GM21786 (cell line): ENCODE data around the gene CDH8.

Experiments used
- ATAC-seq: cut with Tn5 transposase; IDR thresholded peaks from one replicate; pipeline ENCODE4 v1.9.1; 2021; ENCODE audit not compliant: unreplicated experiment

Gene CDH8

GRCh38 chr16:62033065-62033464 lies 3.2 kb downstream of the CDH8 start:
- ATAC-seq: no peak

DNA sequence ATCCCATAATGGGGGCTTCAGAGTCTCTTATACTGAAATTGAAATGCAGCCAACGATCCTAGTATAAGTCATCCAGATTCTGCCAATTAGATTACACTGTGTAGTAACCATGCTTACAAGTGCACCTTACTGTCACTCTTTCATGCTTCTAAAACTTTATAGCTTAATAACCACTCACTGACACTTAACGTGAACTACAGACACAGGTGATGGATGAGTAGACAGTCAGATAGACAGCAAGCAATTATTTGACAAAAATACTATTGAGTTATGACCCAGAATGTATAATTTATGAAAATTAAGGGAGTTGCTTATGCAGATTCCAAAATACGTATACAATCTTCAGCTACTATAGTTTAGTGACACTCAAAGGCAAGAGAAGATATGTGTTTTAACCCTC lies 6.3 kb downstream of the CDH8 start:
- ATAC-seq: no peak

DNA sequence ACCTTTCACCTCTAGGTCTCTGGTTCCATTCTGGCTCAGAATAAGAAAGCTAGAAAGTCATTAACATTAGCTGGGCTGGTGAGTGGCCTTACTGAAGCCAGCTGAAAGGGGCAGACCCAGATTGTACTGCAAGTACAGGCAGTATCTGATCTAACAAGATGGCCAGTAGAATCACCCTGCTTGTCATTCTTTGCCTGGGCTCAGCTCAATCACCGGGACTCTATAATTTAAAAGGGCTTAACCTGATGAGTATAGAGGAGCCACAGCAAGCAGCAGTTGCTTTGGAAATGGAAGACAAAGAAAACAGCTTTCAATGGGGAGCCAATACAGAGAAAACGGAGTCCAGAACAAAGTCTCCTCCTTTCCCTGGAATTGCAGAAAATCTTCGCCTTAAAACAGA lies 13.6 kb downstream of the CDH8 start:
- no peak for ATAC-seq

DNA sequence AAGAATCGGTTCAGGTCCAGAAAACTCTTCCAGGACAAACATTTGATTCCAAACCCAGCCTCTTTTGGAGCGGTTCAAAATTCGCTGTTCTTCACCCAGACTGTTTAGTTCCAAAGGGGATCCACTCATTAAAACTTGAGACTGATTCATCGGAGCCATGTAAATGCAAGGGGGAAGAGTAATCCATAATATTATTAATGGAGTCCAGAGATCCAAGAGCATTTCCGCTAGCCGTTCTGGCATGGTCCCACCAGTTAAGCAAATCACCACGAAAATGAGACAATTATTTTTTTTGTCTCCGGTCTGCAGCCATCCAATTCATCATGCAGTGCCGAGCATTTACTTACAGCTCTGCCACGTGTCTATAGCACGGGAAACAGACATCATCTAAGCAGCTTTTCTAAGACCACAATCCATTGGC lies 15.1 kb downstream of the CDH8 start:
- ATAC-seq: no peak

- no peak for ATAC-seq
Measured at GRCh38 chr16:62020681-62021080, 15.6 kb downstream of the CDH8 start.

DNA sequence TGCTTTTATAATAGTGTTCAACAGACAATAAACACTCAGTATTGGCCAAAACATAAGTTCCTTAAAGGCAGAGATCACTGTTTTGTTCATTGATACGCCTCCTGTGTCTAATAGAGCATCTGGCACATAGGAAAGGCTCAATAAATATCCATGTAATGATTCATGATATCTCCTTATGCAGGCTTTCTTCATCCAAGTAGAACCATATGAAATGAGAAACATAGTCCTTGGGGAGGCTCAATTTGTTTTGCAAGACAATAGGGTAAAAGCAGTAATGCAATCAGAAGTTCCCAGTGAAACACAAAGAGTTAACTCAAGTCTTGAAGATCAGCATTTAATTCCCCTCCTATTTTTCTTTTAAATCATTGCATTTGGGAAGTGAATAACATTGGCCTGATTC lies 16.4 kb downstream of the CDH8 start:
- no peak for ATAC-seq

GRCh38 chr16:62018301-62019060 lies 17.8 kb downstream of the CDH8 start:
- no peak for ATAC-seq

DNA sequence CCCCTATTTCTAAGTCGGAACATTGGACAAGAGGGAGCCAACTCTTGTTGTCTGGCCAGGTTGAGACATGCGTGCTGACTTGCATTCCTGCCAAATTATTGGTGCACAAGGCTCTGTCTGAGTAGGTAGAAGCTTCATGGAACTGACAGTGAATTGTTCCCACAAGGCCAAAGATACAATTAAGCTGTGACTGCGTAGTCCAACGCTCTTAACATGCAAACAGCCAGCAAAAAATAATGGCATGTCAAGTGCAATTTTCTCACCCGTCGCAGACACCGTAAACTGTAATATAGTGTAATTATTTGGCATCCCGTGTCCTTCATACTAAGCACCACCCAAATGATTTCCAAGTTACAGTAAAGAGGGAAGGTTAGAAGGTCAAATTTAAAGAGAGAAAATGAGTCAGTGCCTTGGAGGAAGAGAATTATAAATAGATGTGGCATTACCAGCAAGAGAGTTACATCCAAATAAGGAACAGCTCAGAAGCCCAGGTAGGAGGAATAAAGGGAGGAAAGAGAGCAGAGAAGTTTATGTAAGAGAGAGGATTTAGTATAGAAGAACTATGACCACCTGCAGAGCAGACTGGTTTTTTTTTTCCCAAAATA lies 21.8 kb downstream of the CDH8 start:
- ATAC-seq: no peak

DNA sequence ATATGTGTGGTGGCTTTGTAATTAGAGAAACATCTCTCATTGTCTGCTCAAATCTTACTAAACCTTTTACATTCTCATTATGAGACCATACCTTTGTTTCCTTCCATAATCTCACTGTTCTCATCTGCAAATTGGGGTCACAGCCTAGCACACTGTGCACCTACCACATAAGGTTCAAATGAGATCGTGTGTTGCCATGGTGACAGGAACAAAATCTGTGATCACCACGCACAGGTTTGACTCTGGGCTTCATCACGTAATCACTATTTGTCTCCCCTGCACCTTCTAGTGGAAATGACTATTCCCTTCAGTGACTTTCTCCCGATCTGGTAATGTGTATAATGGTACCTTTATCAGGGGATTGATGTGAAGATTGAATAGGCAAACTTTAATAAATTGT lies 26.1 kb downstream of the CDH8 start:
- ATAC-seq: no peak

DNA sequence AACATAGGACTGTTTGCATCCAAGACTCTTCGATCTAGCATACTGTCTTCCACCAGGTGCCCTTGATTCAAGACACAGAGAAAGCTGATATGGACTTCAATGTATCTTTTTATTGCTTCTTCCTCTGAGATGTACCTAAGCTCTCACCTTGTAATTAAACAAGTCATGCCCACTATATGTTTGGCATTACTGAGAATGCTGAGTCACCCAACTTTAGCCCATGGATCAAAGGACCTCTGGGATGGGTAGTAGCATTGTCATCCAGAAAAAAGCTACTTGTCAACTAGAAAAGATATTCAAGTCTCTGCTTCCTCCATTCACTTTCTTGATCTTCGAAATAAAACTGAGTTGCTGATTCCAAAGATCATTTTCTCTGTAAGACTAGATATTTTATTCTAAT lies 37.8 kb downstream of the CDH8 start:
- ATAC-seq: no peak

DNA sequence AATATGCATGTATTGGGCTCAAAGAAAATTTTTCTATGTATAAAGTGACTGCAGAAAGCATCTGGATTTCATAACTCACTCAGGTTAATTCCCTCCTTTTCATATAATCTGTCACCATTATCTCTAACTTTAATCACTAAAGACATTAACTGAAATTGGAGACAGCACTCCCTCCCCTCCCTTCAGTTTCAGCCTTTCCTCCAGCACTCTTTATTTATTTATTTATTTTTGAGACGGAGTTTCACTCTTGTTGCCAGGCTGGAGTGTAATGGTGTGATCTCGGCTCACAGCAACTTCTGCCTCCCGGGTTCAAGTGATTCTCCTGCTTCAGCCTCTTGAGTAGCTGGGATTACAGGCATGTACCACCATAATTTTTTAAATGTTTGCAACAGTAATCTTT lies 43.1 kb downstream of the CDH8 start:
- ATAC-seq: no peak

- no peak for ATAC-seq
Measured at GRCh38 chr16:61987474-61988012, 48.7 kb downstream of the CDH8 start.

- ATAC-seq: no peak
Measured at GRCh38 chr16:61969077-61969382, 67.2 kb downstream of the CDH8 start.

- ATAC-seq: no peak
Measured at GRCh38 chr16:61968242-61969076, 67.8 kb downstream of the CDH8 start.

DNA sequence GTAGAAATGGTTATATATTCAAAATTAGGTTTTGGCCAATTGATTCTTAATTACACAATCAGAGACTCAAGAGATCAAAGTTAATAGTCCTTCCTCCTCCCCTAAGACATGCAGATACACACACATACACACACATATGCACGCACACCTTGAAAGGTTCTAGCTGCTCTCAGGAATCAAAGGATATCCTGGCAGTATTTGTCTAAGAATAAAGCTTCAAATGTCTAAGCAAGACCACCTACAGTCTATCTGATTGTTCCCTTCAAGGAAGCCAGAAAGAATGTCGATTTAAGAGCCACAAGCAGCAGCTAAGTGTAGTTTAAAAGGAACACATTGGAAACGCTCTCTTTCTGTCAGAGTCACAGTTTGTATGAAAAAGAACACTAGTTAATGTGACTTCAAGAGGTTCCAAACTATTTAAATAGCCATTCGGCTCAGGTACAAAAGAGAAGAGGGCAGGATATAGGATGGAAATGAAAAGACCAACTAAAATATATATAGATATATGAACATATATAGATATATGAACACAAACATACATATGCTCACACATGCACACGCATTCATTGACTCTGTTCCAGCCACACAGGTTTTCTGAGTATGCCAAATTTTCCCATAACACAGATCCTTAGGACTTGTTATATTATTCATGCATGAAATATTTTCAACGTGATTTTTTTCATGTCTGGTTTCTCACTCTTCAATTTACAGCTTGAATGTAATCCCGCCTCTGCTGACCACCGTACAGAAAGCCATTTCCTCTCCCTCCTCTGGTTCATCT lies 79.0 kb downstream of the CDH8 start:
- ATAC-seq: no peak

DNA sequence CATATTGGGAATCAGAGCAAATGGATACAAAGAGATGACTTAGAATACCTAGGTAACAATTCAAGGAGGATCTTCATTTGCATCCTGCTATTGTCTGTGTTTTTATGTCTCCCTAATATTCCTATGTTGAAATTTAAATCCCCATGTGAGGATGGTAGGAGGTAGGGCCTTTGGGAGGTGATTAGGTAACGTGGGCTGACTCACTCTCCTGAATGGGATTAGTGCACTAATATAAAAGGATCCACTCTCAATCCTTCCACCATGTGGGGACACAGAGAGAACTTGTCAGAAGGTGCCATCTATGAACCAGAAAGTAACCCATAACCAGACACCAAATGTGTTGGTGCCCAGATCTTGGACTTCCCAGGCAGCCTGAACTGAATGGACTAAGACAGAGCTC lies 83.4 kb downstream of the CDH8 start:
- ATAC-seq: no peak

DNA sequence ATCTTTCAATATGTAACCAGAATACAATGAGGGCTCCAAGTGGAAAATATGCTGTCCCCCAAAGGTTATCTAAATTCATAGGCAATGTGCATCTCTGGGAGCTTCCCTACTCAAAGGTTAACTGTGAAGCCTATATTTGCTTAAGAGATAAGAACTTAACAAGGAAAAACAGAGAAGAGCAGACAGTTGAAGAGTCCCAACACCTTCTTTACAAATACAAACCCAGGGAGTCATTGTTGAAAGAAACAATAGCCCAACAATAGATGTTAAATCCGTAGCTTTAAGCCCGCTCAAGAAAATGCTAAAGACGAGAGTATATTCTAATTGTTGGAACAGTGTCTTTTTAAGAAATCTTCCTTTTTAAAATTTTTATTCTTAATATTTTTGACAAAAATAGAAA lies 87.8 kb downstream of the CDH8 start:
- ATAC-seq: no peak

GRCh38 chr16:61946019-61946418 lies 90.2 kb downstream of the CDH8 start:
- no peak for ATAC-seq

DNA sequence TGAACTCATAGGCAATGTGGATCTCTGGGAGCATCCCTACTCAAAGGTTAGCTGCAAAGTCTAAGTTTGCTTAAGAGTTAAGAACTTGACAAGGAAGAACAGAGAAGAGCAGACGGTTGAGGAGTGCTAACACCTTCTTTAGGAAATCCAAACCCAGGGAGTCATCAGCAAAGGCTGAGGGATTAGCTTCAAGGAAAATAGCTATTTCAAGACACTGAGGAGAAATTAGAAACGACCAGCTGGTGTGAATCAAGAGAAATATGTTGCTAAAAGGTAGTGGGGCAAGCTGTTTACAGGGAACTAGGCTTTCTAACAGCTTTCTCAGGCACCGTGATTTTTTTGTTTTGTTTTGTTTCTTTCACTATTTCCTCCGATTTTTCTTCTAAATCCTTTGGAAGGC lies 90.7 kb downstream of the CDH8 start:
- ATAC-seq: no peak

DNA sequence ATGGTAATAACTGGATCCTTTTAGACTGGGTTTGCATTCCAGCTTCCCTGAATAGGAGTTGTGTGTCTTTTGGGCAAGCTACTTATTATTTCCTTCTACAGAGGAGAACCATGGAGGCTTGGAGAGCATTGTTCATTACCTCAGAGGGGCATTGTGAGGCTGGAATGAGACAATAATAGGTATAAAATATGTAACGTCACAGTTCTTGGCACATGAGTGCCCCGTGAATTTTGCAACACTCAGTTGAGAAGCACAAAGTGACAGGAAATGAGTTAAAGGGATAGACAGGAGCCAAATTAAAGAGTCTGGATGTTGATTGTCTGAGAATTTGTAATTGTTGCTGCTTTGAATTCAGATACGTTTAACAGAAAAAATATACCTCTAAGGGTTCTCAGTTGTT lies 92.2 kb downstream of the CDH8 start:
- no peak for ATAC-seq

DNA sequence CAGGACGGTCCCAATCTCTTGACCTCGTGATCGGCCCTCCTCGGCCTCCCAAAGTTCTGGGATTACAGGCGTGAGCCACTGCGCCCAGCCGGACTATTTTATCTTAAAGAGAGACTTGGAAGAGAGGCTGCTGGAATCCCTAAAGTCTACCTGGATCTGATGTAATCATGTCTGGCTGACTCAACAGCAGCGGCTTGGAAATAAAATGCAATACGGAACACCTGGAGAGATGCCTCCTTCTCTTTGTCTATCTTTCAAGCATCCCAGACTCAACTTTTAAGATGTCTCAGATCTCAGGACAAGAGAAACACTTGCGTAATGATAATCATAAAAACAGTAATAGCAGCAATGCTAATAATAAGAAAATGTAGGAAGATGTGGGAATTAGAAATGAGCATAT lies 95.6 kb downstream of the CDH8 start:
- ATAC-seq: no peak
